Motor neuron (in vitro differentiated cells): ENCODE data around the gene SVIL. TPM values are rescaled to one million over a fixed set of nuclear protein-coding genes. Genes with fewer than 3 reads are reported as not detected.
"Not testable (repeated sequence)": the region's sequence is repeated elsewhere in the genome, so short reads cannot be mapped to it uniquely, and the experiment has no call there.

Experiments
- ATAC-seq, 8 experiments: fragments of 200-7000 bp; cut with Tn5 transposase; replicated peaks in 6 of 8; 2 replicates each; pipeline ENCODE4 v1.8.0; 2021; ENCODE audit warnings: mild to moderate bottlenecking in 8 of 8, moderate library complexity in 8 of 8
- H3K27ac ChIP-seq, 2 donors: fragments of 250-450 bp; sonication (Bioruptor Pico); 2 replicates each; pipeline ENCODE4 v1.9.0; 2021; ENCODE audit warnings: antibody characterized with exemption in 2 of 2, mild to moderate bottlenecking in 2 of 2, moderate library complexity in 1 of 2
- H3K4me1 ChIP-seq, 2 donors: fragments of 250-450 bp; sonication (Bioruptor Pico); replicated peaks in 1 of 2; 2 replicates each; pipeline ENCODE4 v1.6.1; 2021; ENCODE audit warnings: antibody characterized with exemption in 2 of 2, mild to moderate bottlenecking in 2 of 2, moderate library complexity in 1 of 2
- H3K4me3 ChIP-seq, 5 donors: fragments of 250-450 bp; sonication (Bioruptor Pico); 2 replicates each; pipeline ENCODE4 v1.9.0; 2021; ENCODE audit warnings: antibody characterized with exemption in 5 of 5, mild to moderate bottlenecking in 5 of 5, moderate library complexity in 4 of 5
- WGBS, 10 experiments: fragments of 450-650 bp; shearing (Covaris generic); methylation state at CpG; one replicate each; pipeline ENCODE4 v1.0.0; 2022; 5-methylcytosine and 5-hydroxymethylcytosine counted together
- in situ Hi-C, 9 experiments: fragments of 400-800 bp; cut with MboI; loops; one replicate each; pipeline ENCODE4 v1.15.0; 2021; ENCODE audit warnings: low sequenced_read_pairs in 9 of 9, low pct_unique_long_range_greater_than_20kb in 2 of 9; ENCODE audit not compliant: unreplicated experiment in 9 of 9
- total RNA-seq, 8 experiments: library from RNA; unstranded; fragments of 300-600 nt; gene quantifications; 2 replicates each; pipeline versions ENCODE4 v1.2.3 to v1.2.4, GENCODE V29; 2022

Gene SVIL
- total RNA-seq, 8 experiments from 2014 or later = 10.4 to 128 (median 37.8) TPM

GRCh38 chr10:29470355-29470705 is 164.4 kb downstream of the SVIL start:
- 68 to 100% (median 81%) methylated on average over 1 to 13 of the region's 16 CpGs; no CpG with 5 or more reads in 6 of the 10 experiments for WGBS, 10 experiments
- ATAC-seq = no peak
- peaks cover 6 to 21% of the 10 kb centered on the region in 2 donors for H3K4me1 ChIP-seq

DNA sequence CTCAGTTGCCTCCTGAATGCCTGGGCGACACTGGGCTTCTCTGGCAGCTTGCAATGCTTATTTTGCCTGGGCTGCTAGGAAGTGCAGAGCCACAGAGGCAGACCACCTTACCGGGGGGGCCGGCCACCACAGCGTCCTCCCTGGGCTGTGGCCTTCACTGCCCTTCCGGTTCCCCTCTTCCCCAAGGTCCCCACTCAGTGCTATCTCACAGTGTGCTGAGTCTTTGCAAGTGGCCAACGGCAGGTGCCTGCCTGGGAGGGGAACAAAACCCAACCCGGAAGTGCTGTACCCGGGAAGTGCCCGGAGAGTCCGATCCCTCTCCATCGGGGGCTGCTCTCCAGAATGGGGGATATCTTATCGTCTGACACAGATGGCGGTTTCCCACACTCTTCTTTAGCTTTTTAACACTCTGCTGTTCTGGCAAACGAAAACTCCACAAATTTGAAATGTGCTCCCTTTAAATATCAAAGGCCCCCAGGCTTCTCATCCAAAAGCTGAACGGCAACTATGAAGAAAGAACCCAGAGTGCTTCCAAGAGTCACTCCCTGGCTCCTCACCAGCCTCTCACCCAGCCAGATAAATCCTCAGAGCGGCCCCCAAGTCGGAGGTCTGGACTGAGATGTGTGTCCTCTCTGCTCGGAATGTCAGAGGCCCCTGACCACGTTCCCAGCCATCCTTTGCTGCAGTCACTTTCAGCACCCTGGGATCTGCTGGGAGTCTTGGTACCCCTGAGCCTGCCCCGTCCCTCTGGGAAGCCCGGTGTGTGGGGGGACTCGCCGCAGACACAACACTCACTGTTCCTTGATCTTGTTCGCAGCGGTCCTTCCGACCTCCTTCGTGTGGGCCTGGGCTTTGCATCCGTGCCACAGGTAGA is 165.1 kb downstream of the SVIL start:
- in situ Hi-C loops = no loop called here
- 61 to 100% (median 87%) methylated on average over 1 to 26 of the region's 28 CpGs; no CpG with 5 or more reads in 3 of the 10 experiments for WGBS, 10 experiments
- no peak for ATAC-seq
- H3K27ac ChIP-seq = no peak overlapping the region
- H3K4me1 ChIP-seq = peaks cover 6 to 21% of the 10 kb centered on the region in 2 donors
- no peak overlapping the region for H3K4me3 ChIP-seq

More at GRCh38 chr10:29470355-29470705, 164.4 kb downstream of the SVIL start:
- Histone ChIP-seq H3K27ac (no peak overlapping the region), H3K4me3 (no peak overlapping the region)
- in situ Hi-C loops = no loop called here

DNA sequence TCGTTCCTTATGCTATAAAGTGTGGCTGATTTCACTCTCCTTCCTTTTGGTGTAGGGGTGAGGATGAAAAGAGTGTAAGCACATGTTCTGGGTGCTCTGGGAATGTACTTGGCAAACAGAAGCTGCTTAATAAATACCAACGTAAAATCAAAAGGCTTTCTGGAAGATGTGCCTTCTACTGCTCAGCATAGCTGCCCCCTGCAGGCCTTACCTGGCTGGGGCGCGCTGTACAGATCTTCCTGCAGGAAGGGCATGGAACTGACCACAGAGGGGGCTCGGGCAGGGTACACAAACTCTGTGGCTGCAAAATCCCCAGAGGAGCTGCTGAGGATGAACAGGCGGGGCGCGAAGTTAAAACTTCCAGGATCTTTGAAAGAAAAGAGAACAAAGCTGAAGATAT is 169.4 kb downstream of the SVIL start:
- 80 to 100% (median 96%) methylated on average over 1 to 7 of the region's 8 CpGs; no CpG with 5 or more reads in 2 of the 10 experiments for WGBS, 10 experiments

DNA sequence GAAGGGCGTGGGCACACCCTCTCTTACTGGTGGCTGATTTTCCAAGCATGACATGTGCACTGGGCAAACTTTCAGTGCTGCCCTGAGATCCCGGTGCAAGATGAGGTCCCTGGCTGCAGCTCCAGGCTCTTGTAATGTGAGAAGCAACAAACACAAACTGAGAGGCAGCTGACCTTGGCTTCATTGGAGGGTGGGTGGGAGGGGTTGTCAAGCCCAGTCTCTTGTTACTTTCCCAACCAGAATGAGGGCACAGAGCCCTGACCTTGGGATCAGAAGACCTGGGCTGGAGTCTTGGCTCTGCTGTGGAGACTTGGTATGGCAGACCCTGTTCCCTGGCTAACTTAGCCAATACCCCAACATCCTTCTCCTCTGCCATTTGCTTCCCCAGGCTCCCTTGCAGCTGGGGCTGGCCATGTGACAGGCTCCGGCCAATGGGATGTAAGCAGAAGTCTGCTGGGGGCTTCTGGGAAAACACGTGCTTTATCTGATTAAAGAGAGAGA is 170.1 kb downstream of the SVIL start:
- H3K27ac ChIP-seq, H3K4me3 ChIP-seq, in situ Hi-C loops, H3K4me1 ChIP-seq: not testable (repeated sequence)
- WGBS, 10 experiments = 33 to 100% (median 93%) methylated on average over 2 of the region's 4 CpGs; no CpG with 5 or more reads in 7 of the 10 experiments
- ATAC-seq = peak in 3 of 8 experiments; percentile 41 to 95 (median 91)

More for the DNA sequence above, 169.4 kb downstream of the SVIL start:
- no peak overlapping the region for H3K27ac ChIP-seq
- no peak overlapping the region for H3K4me3 ChIP-seq
- H3K4me1 ChIP-seq = no peaks in the 10 kb centered on the region
- in situ Hi-C loops = no loop called here
- no peak for ATAC-seq

DNA sequence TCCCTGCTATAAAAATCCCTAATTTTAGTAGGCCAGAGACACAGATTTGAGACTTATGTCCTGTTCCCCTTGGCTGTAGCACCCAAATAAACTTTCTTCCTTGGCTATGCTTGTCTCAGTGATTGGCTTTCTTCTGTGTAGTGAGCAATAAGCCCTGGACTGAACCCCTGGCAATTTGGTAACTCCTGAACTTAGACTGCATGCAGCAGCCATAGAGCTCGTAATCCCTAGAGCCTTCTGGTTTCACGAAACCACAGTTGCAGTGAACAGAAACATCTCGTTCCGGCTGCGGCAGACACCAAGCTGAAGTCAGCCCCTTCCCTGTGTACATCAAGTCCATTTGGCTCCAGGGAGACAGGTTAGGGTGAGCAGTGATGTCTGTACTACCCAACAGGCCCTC is 173.7 kb downstream of the SVIL start:
- no peak for ATAC-seq
- 0 to 100% (median 83%) methylated on average over 1 to 5 of the region's 5 CpGs; no CpG with 5 or more reads in 3 of the 10 experiments for WGBS, 10 experiments
- in situ Hi-C loops = no loop called here
- no peak overlapping the region for H3K4me3 ChIP-seq
- H3K27ac ChIP-seq = no peak overlapping the region
- no peaks in the 10 kb centered on the region for H3K4me1 ChIP-seq

DNA sequence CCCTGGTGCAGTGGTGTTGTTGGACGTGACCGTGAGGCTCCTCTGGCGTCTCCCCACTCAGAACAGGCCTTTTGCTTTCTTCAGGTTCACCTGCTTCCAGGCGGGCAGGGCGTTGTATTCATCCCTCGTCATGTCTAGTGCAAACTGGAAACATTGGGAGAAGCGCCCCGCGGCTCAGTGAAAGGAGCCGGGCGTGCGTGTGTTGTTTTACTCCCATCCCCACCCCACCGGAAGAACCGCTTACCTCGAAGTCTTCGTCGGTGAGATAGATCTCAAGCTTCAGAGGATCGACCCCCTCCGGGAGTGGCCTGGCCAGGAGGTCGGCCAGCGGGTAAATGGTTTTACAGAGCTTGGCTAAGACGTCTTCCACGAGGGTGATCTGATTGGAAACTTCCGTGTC is 176.6 kb downstream of the SVIL start:
- ATAC-seq, H3K27ac ChIP-seq, in situ Hi-C loops, H3K4me3 ChIP-seq, H3K4me1 ChIP-seq: not testable (repeated sequence)
- WGBS, 10 experiments = 40 to 100% (median 94%) methylated on average over 1 to 19 of the region's 24 CpGs; no CpG with 5 or more reads in 4 of the 10 experiments

DNA sequence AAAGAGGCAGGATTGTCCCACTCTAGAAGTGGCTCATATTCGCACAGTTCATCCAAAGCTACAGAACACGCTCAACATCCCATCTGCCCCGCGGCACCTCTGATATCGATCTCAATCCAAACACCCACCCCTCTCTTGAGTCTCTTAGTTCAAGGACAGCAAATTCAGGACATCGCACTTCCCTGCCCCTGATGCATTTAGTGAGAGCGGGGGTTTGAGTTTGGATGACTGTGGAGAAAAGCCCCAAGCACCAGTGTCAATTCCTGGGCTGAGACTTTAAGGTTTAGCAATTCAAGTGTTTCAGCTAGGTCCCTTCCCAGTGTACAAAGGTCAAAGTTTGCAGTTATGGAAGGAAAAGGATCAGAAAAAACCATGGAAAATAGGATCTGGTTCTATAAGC is 179.7 kb downstream of the SVIL start:
- H3K4me3 ChIP-seq = no peak overlapping the region
- WGBS, 10 experiments = 80 to 100% (median 100%) methylated on average over 1 to 4 of the region's 7 CpGs; no CpG with 5 or more reads in 4 of the 10 experiments
- H3K4me1 ChIP-seq = no peaks in the 10 kb centered on the region
- no peak overlapping the region for H3K27ac ChIP-seq
- no peak for ATAC-seq
- in situ Hi-C loops = no loop called here

DNA sequence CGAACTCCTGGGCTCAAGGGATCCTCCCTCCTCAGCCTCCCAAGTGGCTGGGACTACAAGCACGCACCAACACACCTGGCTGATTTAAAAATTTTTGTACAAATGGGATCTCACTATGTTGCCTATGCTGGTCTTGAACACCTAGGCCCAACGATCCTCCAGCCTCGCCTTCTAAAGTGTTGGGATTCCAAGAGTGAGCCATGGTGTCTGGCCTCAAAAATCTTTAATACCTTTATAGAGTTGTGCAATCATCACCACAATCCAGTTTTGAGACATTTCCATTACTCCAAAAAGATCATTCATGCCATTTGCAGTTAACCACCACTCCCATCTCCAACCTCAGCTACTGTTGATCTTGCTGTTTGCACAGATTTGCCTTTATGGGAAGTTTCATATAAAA is 180.5 kb downstream of the SVIL start:
- ATAC-seq = no peak
- WGBS, 10 experiments = 14 to 100% (median 59%) methylated on average over 1 to 4 of the region's 4 CpGs; no CpG with 5 or more reads in 2 of the 10 experiments
- H3K27ac ChIP-seq = no peak overlapping the region
- H3K4me3 ChIP-seq = no peak overlapping the region
- in situ Hi-C loops = no loop called here
- H3K4me1 ChIP-seq = no peaks in the 10 kb centered on the region

DNA sequence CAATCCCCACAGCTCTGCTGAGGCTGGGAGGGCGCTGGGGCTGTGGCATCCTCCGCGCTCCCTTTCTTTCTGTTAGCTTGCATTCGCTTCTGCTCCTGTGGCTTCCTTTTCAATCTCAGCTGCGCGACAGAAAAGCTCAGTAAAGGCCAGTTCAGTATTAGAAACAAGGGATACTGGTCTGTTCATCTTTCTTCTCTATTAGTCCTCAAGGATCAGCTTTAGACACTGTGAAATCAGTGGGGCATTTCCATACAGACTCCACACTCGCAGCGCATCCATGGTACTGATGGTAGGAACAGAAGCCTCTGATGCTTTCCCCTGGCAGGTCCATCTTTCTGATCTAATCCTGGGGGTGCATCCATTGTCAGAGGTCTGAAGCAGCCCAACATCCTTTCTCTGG is 182.2 kb downstream of the SVIL start:
- Histone ChIP-seq H3K4me3 (no peak overlapping the region), H3K4me1 (no peaks in the 10 kb centered on the region), H3K27ac (no peak overlapping the region)
- in situ Hi-C loops = no loop called here
- 58 to 100% (median 89%) methylated on average over 1 to 7 of the region's 8 CpGs; no CpG with 5 or more reads in 3 of the 10 experiments for WGBS, 10 experiments
- no peak for ATAC-seq

- H3K4me1 ChIP-seq = no peaks in the 10 kb centered on the region
- no peak for ATAC-seq
- in situ Hi-C loops = no loop called here
- H3K27ac ChIP-seq = no peak overlapping the region
- WGBS, 10 experiments = 24 to 100% (median 67%) methylated on average over 1 to 4 of the region's 4 CpGs; no CpG with 5 or more reads in 2 of the 10 experiments
- no peak overlapping the region for H3K4me3 ChIP-seq
These were observed 182.8 kb downstream of the SVIL start for GRCh38 chr10:29451946-29452345.

DNA sequence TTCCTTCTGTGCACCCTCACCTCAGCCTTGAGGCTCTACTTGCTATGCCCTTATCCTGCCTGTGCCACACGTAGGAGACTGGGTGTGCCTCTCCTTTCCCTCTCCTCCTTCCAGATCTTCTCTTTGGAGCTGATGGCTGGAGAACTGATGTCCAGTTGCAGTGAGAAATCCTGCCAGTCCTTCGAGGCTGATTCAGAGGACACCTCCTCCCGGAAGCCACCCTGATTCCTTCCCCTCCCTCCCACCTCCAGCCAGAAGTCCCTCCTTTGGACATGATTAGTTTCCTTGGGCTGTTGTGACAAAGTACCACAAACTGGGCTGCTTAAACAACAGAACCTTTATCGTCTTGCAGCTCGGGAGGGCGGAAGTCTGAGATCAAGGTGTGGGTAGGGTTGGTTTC is 184.4 kb downstream of the SVIL start:
- peaks cover 0 to 6% of the 10 kb centered on the region in 2 donors for H3K4me1 ChIP-seq
- no peak overlapping the region for H3K4me3 ChIP-seq
- ATAC-seq = no peak
- in situ Hi-C loops = no loop called here
- no peak overlapping the region for H3K27ac ChIP-seq
- WGBS, 10 experiments = 84 to 100% (median 90%) methylated on average over 1 to 4 of the region's 6 CpGs; no CpG with 5 or more reads in 7 of the 10 experiments

GRCh38 chr10:29448756-29449592 is 185.8 kb downstream of the SVIL start:
- in situ Hi-C loops, H3K4me3 ChIP-seq, H3K4me1 ChIP-seq, H3K27ac ChIP-seq: not testable (repeated sequence)
- 0 to 100% (median 25%) methylated on average over 1 to 4 of the region's 21 CpGs; no CpG with 5 or more reads in 3 of the 10 experiments for WGBS, 10 experiments
- peak; percentile 64 to 96 (median 94) for ATAC-seq

- in situ Hi-C loops = no loop called here
- 67 to 92% (median 74%) methylated on average over 1 to 5 of the region's 7 CpGs; no CpG with 5 or more reads in 6 of the 10 experiments for WGBS, 10 experiments
- Histone ChIP-seq H3K27ac (no peak overlapping the region), H3K4me1 (peaks cover 0 to 6% of the 10 kb centered on the region in 2 donors), H3K4me3 (no peak overlapping the region)
- no peak for ATAC-seq
These were observed 186.6 kb downstream of the SVIL start for GRCh38 chr10:29448125-29448524.
